Neural cell (in vitro differentiated cells): ENCODE measurements around the gene LZTFL1. TPM values are rescaled to one million over a fixed set of nuclear protein-coding genes. Genes with fewer than 3 reads are reported as not detected.

Experiments used
- H2AFZ ChIP-seq: fragments of 200-600, 300-800 bp; sonication (generic), shearing (Covaris generic); 2 replicates; pipeline ENCODE4 v1.6.0; 2014; ENCODE audit warnings: low read depth, mild to moderate bottlenecking, antibody characterized with exemption, low read length, moderate library complexity
- H3F3A ChIP-seq: fragments of 200-600 bp; shearing (Covaris generic); 2 replicates; pipeline ENCODE4 v1.6.1; 2016; ENCODE audit warnings: mild to moderate bottlenecking, moderate library complexity, mixed read lengths, antibody characterized with exemption, low read length; ENCODE audit not compliant: insufficient read depth, poor library complexity, severe bottlenecking
- H3K27ac ChIP-seq: fragments of 200-600, 300-800 bp; sonication (generic), shearing (Covaris generic); 2 replicates; pipeline ENCODE4 v1.5.1; 2014; ENCODE audit warnings: mild to moderate bottlenecking, low read length, moderate library complexity
- H3K27me3 ChIP-seq: fragments of 300-800, 200-600 bp; sonication (generic), shearing (Covaris generic); 2 replicates; pipeline ENCODE4 v1.6.0; 2014; ENCODE audit warnings: mild to moderate bottlenecking, low read depth, low read length, moderate library complexity; ENCODE audit not compliant: insufficient read depth
- H3K36me3 ChIP-seq: fragments of 300-800, 200-600 bp; sonication (generic), shearing (Covaris generic); 2 replicates; pipeline ENCODE4 v1.5.1; 2014; ENCODE audit warnings: mild to moderate bottlenecking, antibody characterized with exemption, low read length, moderate library complexity; ENCODE audit not compliant: insufficient read depth
- H3K4me2 ChIP-seq: fragments of 300-800, 200-600 bp; sonication (generic), shearing (Covaris generic); 2 replicates; pipeline ENCODE4 v1.6.0; 2014; ENCODE audit warnings: mild to moderate bottlenecking, low read length
- H3K4me3 ChIP-seq: fragments of 300-800, 200-600 bp; sonication (generic), shearing (Covaris generic); 2 replicates; pipeline ENCODE4 v1.5.1; 2014; ENCODE audit warnings: mild to moderate bottlenecking, low read length, moderate library complexity
- H3K79me2 ChIP-seq: fragments of 200-600 bp; shearing (Covaris generic); replicated peaks from 2 replicates; pipeline ENCODE4 v1.6.0; 2014; ENCODE audit warnings: mild to moderate bottlenecking, low read length, moderate library complexity; ENCODE audit not compliant: insufficient read depth
- H3K9ac ChIP-seq: fragments of 300-800, 200-600 bp; sonication (generic), shearing (Covaris generic); 2 replicates; pipeline ENCODE4 v1.6.1; 2016; ENCODE audit warnings: mild to moderate bottlenecking, low read length, mixed read lengths
- H3K9me2 ChIP-seq: fragments of 200-600 bp; shearing (Covaris generic); 2 replicates; pipeline ENCODE4 v1.6.1; 2016; ENCODE audit warnings: mild to moderate bottlenecking, low read length, mixed read lengths; ENCODE audit not compliant: insufficient read depth
- H3K9me3 ChIP-seq: fragments of 200-600, 300-800 bp; sonication (generic), shearing (Covaris generic); 2 replicates; pipeline ENCODE4 v1.6.1; 2016; ENCODE audit warnings: mild to moderate bottlenecking, mixed run types, low read length, moderate library complexity, mixed read lengths
- H4K20me1 ChIP-seq: fragments of 200-600 bp; shearing (Covaris generic); 2 replicates; pipeline ENCODE4 v1.6.1; 2016; ENCODE audit warnings: mild to moderate bottlenecking, mixed run types; ENCODE audit not compliant: insufficient read depth
- CTCF ChIP-seq: fragments of 450-650 bp; IDR thresholded peaks from 2 replicates; pipeline ENCODE4 v1.5.1; 2014; ENCODE audit warnings: antibody characterized with exemption, mild to moderate bottlenecking, moderate library complexity; ENCODE audit not compliant: poor library complexity, severe bottlenecking
- EP300 ChIP-seq: fragments of 450-650 bp; conservative IDR thresholded peaks from 2 replicates; pipeline ENCODE4 v1.6.1; 2014; ENCODE audit warnings: antibody characterized with exemption, mild to moderate bottlenecking, moderate library complexity; ENCODE audit not compliant: poor library complexity, severe bottlenecking
- EZH2 ChIP-seq: fragments of 200-600, 300-800 bp; shearing (Covaris generic), sonication (generic); IDR thresholded peaks from 2 replicates; pipeline ENCODE4 v1.6.1; 2014; ENCODE audit warnings: antibody characterized with exemption, low read length, borderline replicate concordance, mild to moderate bottlenecking; ENCODE audit not compliant: insufficient read depth, poor library complexity, severe bottlenecking
- MXI1 ChIP-seq: fragments of 450-650 bp; conservative IDR thresholded peaks from 2 replicates; pipeline ENCODE4 v1.6.1; 2014; ENCODE audit warnings: antibody characterized with exemption, mild to moderate bottlenecking; ENCODE audit not compliant: poor library complexity, severe bottlenecking
- POLR2AphosphoS5 ChIP-seq: IDR thresholded peaks from 2 replicates; pipeline ENCODE4 v1.6.1; 2012
- RAD21 ChIP-seq: fragments of 450-650 bp; conservative IDR thresholded peaks from 2 replicates; pipeline ENCODE4 v1.6.1; 2014; ENCODE audit warnings: antibody characterized with exemption, mild to moderate bottlenecking, moderate library complexity
- REST ChIP-seq: IDR thresholded peaks from 2 replicates; pipeline ENCODE4 v1.6.1; 2012; ENCODE audit warnings: borderline replicate concordance
- SMC3 ChIP-seq: fragments of 450-650 bp; conservative IDR thresholded peaks from 2 replicates; pipeline ENCODE4 v1.6.1; 2014; ENCODE audit warnings: antibody characterized with exemption, mild to moderate bottlenecking, moderate library complexity; ENCODE audit not compliant: poor library complexity
- TAF1 ChIP-seq: IDR thresholded peaks from 2 replicates; pipeline ENCODE4 v1.6.1; 2012; ENCODE audit warnings: low read depth
- polyA plus RNA-seq: library from polyadenylated mRNA; depleted of rRNA; stranded (reverse); fragments of >200 nt; gene quantifications from 2 replicates; pipeline ENCODE4 v1.2.3, GENCODE V29; 2014

The LZTFL1 gene
- polyA plus RNA-seq, 1 donor from 2014 or later = 26.8 TPM

- Histone ChIP-seq H3F3A (no peaks in the 10 kb centered on the region), H4K20me1 (no peaks in the 10 kb centered on the region), H3K27ac (no peak overlapping the region), H3K36me3 (no peaks in the 10 kb centered on the region), H3K9ac (no peak overlapping the region), H2AFZ (no peak overlapping the region), H3K9me2 (no peaks in the 10 kb centered on the region), H3K79me2 (no peaks in the 10 kb centered on the region), H3K27me3 (no peaks in the 10 kb centered on the region), H3K9me3 (no peaks in the 10 kb centered on the region), H3K4me3 (no peak overlapping the region), H3K4me2 (no peak overlapping the region)
- TF ChIP-seq EP300 = no peak
- no peak for TF ChIP-seq POLR2AphosphoS5
- no peak for TF ChIP-seq MXI1
- no peak for TF ChIP-seq SMC3
- TF ChIP-seq RAD21 = no peak
- TF ChIP-seq EZH2 = no peak
- TF ChIP-seq TAF1 = no peak
Observed at GRCh38 chr3:45880725-45881077, 38.8 kb upstream of the LZTFL1 start.

- H3F3A ChIP-seq = no peaks in the 10 kb centered on the region
- H2AFZ ChIP-seq = no peak overlapping the region
- no peaks in the 10 kb centered on the region for H3K36me3 ChIP-seq
- no peaks in the 10 kb centered on the region for H3K27me3 ChIP-seq
- no peak overlapping the region for H3K9ac ChIP-seq
- no peaks in the 10 kb centered on the region for H3K9me3 ChIP-seq
- H3K4me3 ChIP-seq = no peak overlapping the region
- TF ChIP-seq RAD21 (no peak), MXI1 (no peak), POLR2AphosphoS5 (no peak), EZH2 (no peak), TAF1 (no peak), EP300 (no peak), REST (no peak), CTCF (no peak), SMC3 (no peak)
- no peaks in the 10 kb centered on the region for H3K79me2 ChIP-seq
- no peak overlapping the region for H3K4me2 ChIP-seq
- no peaks in the 10 kb centered on the region for H3K9me2 ChIP-seq
- no peak overlapping the region for H3K27ac ChIP-seq
- no peaks in the 10 kb centered on the region for H4K20me1 ChIP-seq
Observed at GRCh38 chr3:45878124-45878523, 36.2 kb upstream of the LZTFL1 start.
